ENCODE measurements around the gene EFNB3. TPM values are rescaled to one million over a fixed set of nuclear protein-coding genes. Genes with fewer than 3 reads are reported as not detected.

Gene EFNB3
- total RNA-seq, 4 donors from 2014 or later: 5.4 to 8.5 (median 7.6) TPM

DNA sequence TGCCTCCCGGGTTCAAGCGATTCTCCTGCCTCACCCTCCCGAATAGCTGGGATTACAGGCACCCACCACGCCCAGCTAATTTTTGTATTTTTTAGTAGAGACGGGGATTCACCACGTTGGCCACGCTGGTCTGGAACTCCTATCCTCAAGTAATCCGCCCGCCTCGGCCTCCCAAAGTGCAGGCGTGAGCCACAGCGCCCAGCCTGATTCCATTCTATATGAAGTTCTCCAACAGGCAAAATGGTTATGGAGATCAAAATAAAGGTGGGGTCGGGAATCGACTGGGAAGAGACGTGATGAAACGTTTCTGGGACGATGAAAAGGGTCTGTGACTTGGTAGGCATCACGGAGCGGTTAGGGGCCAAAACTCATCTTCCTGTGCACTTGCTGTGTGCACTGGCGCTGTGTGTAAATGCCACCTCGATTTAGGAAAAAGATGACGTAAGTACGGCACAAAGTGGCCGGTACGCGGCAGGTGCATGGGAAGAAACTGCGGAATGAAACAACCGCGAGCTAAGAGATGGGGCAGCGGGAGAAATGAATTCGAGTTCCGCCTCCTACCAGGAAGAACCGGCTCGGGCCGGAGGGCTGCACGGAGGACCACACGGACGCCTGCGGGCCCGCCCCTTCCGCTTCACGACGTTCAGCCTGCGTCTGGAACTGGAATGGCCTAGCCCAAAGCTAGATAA is 19.3 kb upstream of the EFNB3 start:
- 2 to 3% methylated on average over 44 of the region's 44 CpGs for WGBS, 2 donors
- TF ChIP-seq, protein P1, sequence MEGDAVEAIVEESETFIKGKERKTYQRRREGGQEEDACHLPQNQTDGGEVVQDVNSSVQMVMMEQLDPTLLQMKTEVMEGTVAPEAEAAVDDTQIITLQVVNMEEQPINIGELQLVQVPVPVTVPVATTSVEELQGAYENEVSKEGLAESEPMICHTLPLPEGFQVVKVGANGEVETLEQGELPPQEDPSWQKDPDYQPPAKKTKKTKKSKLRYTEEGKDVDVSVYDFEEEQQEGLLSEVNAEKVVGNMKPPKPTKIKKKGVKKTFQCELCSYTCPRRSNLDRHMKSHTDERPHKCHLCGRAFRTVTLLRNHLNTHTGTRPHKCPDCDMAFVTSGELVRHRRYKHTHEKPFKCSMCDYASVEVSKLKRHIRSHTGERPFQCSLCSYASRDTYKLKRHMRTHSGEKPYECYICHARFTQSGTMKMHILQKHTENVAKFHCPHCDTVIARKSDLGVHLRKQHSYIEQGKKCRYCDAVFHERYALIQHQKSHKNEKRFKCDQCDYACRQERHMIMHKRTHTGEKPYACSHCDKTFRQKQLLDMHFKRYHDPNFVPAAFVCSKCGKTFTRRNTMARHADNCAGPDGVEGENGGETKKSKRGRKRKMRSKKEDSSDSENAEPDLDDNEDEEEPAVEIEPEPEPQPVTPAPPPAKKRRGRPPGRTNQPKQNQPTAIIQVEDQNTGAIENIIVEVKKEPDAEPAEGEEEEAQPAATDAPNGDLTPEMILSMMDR (IDR thresholded peaks at IDR 0.05): no peak
- peak in 1 of 2 donors; percentile 11 for TF ChIP-seq POLR2A (IDR thresholded peaks at IDR 0.05)
- intact Hi-C loops (cut with DNase I; ENCODE audit: low total_unique reads): no loop called here

DNA sequence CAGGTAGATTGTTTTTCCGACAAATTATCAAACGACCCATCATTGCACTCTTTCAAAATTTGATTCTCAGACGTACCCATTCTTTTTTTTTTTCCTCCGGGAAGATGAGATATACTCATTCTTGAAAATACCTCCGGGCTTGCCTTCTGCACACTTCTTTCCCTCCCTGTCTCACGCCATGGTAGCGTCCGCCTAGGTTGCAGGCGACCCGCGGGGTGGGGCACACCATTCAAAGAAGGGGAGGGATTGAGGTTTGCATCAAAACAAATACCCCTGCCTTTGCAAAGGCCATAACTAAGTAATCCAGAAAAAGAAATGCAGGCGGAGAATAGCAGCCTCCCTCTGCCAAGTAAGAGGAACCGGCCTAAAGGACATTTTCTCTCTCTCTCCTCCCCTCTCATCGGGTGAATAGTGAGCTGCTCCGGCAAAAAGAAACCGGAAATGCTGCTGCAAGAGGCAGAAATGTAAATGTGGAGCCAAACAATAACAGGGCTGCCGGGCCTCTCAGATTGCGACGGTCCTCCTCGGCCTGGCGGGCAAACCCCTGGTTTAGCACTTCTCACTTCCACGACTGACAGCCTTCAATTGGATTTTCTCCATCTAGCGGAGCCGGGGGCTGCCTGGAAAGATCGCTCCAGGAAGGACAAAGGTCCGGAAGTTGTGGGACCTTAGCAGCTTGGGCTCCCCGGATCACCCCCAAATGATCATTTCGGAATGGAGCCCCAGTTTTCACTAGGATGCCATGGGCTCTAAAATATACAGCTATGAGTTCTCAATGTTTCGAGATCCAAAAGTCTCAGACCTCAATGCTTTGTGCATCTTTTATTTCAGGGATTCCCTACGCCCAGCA is 18.6 kb upstream of the EFNB3 start:
- WGBS, 2 donors: 0 to 1% methylated on average over 30 of the region's 30 CpGs
- peak; percentile 70 to 95 for DNase-seq (ENCODE audit: low spot score in 2 of 2)
- intact Hi-C loops (cut with DNase I; ENCODE audit: low total_unique reads): no loop called here
- TF ChIP-seq, protein P1 (IDR thresholded peaks at IDR 0.05): peak in 1 of 3 donors; percentile 19
- no peak for TF ChIP-seq POLR2A (IDR thresholded peaks at IDR 0.05)
- H3K4me3 ChIP-seq (ENCODE audit: low read depth, poor library complexity, severe bottlenecking): peak overlapping the region; percentile 88

More for the DNA sequence above, 19.3 kb upstream of the EFNB3 start:
- peak overlapping the region; percentile 88 for H3K4me3 ChIP-seq (ENCODE audit: low read depth, poor library complexity, severe bottlenecking)
- DNase-seq (ENCODE audit: low spot score in 2 of 2): peak; percentile 92 to 99

DNA sequence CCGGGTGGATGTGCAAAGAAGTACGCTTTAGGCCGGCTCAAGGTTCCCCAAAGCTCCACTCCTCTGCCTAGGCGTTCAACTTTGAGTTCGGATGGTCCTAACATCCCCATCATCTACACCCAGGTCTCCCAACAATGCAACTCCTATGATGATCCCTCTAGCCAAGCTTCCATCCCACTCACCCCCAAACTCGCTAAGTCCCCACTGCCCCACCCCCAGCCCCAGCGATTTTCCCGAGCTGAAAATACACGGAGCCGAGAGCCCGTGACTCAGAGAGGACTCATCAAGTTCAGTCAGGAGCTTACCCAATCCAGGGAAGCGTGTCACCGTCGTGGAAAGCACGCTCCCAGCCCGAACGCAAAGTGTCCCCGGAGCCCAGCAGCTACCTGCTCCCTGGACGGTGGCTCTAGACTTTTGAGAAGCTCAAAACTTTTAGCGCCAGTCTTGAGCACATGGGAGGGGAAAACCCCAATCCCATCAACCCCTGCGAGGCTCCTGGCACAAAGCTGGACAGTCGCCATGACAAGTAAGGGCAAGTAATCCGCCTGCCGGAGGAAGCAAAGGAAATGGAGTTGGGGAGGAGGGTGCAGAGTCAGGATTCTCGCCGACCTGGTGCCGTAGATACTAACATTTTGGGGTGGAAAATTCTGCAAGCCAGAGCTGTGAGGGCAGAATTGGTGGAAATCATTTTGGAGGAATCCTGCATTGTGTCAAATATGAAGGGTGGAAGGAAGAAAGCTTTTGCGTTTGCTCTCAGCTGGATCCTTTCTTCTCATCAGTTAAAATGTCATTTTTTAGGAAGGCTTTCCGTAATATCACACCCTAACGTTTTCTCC is 17.7 kb upstream of the EFNB3 start, which contains the start of gene TP53:
Gene TP53, minus strand, starts transcription at position 419 of the 836 bp plus-strand sequence. CDS start 10,896 bp downstream, outside the sequence.
- H3K4me3 ChIP-seq (ENCODE audit: low read depth, poor library complexity, severe bottlenecking): peak within 1 kb of the TSS; percentile 88
- no peak for TF ChIP-seq POLR2A (IDR thresholded peaks at IDR 0.05)
- TF ChIP-seq, protein P1 (IDR thresholded peaks at IDR 0.05): no peak
- DNase-seq (ENCODE audit: low spot score in 2 of 2): peak; percentile 93 to 97
- intact Hi-C loops (cut with DNase I; ENCODE audit: low total_unique reads): no loop called here
- WGBS, 2 donors: 1% methylated on average over 29 to 30 of the region's 30 CpGs

DNA sequence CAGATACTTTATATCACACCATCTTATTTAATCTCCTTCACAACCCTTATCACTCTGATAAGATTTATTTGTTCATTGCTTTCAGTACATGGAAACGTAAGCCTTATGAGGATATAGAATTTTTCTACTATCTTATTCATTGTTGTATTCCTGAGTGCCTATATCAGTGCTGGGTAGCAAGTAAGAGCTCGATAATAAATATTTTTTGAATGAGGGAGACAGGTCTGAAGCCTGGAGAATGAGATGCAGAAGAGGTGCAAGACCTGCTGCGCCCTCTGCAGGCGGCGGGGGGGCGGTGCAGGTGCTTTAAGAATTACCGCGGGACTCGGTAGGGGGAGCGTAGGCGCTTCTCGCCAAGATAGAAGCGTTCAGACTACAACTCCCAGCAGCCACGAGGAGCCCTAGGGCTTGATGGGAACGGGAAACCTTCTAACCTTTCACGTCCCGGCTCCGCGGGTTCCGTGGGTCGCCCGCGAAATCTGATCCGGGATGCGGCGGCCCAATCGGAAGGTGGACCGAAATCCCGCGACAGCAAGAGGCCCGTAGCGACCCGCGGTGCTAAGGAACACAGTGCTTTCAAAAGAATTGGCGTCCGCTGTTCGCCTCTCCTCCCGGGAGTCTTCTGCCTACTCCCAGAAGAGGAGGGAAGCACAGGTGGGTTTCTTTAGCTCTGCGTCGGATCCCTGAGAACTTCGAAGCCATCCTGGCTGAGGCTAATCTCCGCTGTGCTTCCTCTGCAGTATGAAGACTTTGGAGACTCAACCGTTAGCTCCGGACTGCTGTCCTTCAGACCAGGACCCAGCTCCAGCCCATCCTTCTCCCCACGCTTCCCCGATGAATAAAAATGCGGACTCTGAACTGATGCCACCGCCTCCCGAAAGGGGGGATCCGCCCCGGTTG is 16.8 kb upstream of the EFNB3 start, which contains the start of gene WRAP53:
Gene WRAP53, plus strand, starts transcription at position 570 of the 900 bp plus-strand sequence. Its CDS starts 172 bp downstream, at position 742.
- intact Hi-C loops (cut with DNase I; ENCODE audit: low total_unique reads): no loop called here
- H3K4me3 ChIP-seq (ENCODE audit: low read depth, poor library complexity, severe bottlenecking): peak within 1 kb of the TSS; percentile 88
- no peak for TF ChIP-seq POLR2A (IDR thresholded peaks at IDR 0.05)
- TF ChIP-seq, protein P1 (IDR thresholded peaks at IDR 0.05): peak in 2 of 3 donors; percentile 75 to 98
- DNase-seq (ENCODE audit: low spot score in 2 of 2): peak; percentile 99
- 0% methylated on average over 34 to 51 of the region's 51 CpGs for WGBS, 2 donors
